Stimulated activated CD8-positive, alpha-beta memory T cell treated with anti-CD3 and anti-CD28 coated beads, Interleukin-7, amount 100 ng/mL, for 4 hours (primary cell): Measurements from ENCODE around the gene TULP4.
"Not testable (repeated sequence)": the region's sequence is repeated elsewhere in the genome, so short reads cannot be mapped to it uniquely, and the experiment has no call there.

Source experiments
- DNase-seq, 2 donors: peaks; one replicate each; pipeline ENCODE4 v3.0.0-alpha.2; 2020; ENCODE audit warnings: low read depth in 2 of 2

The TULP4 gene

GRCh38 chr6:158501360-158502262 lies 189.3 kb downstream of the TULP4 start:
- DNase-seq = no peak

- DNase-seq = no peak
These were observed 190.1 kb downstream of the TULP4 start for GRCh38 chr6:158502263-158502950.

DNA sequence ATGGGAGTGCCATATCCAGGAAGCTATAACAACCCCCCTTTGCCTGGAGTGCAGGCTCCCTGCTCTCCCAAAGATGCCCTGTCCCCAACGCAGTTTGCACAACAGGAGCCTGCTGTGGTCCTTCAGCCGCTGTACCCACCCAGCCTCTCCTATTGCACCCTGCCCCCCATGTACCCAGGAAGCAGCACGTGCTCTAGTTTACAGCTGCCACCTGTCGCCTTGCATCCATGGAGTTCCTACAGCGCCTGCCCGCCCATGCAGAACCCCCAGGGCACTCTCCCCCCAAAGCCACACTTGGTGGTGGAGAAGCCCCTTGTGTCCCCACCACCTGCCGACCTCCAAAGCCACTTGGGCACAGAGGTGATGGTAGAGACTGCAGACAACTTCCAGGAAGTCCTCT lies 191.0 kb downstream of the TULP4 start:
- DNase-seq = no peak

GRCh38 chr6:158503846-158504245 lies 191.6 kb downstream of the TULP4 start:
- DNase-seq = no peak

- DNase-seq = no peak
These were observed 192.9 kb downstream of the TULP4 start for GRCh38 chr6:158505194-158505593.

- DNase-seq = no peak
These were observed 194.3 kb downstream of the TULP4 start for GRCh38 chr6:158506601-158507000.

DNA sequence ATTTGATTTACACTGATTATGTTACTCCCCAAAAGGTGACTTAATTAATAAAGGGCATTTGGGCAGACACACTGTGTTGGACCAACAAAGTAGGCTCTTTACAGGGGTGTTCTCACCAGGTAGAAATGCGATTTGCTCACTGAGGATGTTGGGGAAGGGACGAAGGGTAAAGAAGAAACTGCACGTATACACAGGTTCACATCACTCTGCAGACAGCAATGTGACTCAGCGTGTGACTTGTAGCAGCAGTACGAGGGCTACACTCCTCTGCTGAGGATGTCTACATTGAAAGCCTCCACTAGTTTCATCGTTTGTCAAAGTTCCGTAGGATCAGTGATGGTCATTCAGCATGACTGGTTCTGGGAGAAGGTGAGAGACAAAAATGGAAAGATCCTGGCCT lies 194.9 kb downstream of the TULP4 start:
- DNase-seq = no peak

DNA sequence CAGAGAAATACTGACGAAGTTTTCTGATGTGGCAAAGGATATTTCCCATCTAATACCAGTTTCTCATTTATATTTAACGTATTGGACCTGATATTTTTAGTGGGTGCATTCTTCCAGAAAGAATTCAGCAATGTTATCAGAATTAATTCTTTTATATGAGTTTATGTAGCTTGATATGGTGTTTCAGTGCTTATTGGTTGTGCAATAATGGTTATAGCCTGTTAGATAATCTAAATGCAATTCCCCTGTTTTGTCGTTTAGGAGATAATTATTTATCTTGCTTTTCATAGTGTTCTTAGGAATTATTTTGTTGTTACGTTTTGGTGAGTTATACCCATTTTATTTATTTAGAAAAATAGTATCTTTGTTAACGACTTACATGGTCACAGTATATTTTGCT lies 196.2 kb downstream of the TULP4 start:
- DNase-seq = no peak

DNA sequence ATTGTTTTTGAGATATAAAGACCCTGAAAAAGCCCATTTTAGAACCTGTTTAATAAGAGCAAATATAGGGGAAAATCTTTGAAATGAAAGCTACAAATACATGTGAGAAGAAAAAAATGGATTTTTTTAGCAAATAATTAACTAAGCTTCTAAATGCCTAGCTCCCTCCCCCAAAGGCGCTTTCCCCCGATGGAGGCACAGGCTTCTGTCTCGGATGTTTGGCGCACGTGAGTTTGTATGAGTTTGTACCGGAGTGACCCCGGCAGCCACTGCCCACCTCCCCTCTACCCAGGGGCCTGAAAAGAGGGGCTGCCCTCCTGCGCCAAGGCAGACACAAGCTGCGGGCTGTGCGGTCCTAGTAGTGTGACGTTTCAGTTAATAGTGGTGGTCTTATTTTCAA lies 197.2 kb downstream of the TULP4 start:
- no peak for DNase-seq

- no peak for DNase-seq
These were observed 200.5 kb downstream of the TULP4 start for GRCh38 chr6:158512809-158513208.

DNA sequence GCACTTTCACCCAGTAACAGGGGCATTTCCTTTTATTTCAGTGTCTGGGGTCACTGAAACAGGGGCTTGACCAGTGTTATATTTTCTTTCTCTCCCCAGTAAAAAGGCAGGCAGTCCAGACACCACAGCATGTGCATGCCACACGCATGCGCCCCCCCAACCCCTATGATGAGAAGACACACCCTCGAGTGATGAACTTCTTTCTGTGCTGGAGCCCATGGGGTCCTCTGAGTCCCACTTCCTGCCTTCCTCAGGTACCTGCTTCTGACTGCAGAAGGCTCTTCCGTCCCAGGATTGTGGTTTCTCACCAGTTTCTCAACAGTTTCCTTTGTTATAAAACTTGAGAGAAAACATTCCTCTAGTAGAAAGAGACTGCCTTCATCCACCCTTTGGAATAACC lies 201.9 kb downstream of the TULP4 start:
- DNase-seq = no peak

DNA sequence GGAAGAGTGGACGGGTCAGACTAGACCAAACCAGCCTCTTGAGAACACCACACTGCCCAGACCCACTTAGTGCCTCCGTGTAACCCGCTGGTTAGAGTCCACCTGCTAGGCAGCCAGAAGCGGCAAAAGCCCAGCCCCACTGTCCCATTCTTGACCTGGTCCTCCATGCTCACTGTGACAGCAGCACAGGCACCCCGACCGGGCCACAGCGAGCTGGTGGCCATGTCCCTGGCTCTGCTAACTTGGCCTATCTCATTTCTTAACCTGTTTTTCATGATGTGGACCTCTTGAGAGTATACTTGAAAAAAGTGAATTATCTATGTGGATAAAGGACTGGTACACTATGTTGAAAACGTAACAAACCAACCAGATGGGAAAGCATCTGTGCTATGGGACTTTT lies 202.7 kb downstream of the TULP4 start:
- DNase-seq = no peak

DNA sequence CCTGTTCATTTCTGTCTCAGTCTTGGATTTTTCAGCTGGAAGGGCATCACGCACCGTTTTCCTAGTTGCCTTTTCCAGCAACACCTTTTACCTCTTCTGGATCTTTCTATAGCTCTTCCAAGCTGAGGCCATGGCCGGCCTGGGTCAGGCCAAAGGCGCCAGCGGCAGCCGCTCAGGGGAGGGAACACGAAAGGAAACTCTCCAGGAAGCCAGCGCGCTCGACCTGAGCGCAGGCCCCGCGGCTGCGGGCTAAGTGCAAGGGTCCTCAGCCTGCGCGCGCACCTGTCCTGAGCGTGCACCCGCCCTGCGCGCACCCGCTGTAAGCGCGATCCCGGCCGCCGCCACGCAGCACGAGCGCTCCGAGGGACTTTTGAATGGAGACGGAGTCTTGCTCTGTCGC lies 203.8 kb downstream of the TULP4 start:
- no peak for DNase-seq

- no peak for DNase-seq
These were observed 204.8 kb downstream of the TULP4 start for GRCh38 chr6:158517038-158517437.

DNA sequence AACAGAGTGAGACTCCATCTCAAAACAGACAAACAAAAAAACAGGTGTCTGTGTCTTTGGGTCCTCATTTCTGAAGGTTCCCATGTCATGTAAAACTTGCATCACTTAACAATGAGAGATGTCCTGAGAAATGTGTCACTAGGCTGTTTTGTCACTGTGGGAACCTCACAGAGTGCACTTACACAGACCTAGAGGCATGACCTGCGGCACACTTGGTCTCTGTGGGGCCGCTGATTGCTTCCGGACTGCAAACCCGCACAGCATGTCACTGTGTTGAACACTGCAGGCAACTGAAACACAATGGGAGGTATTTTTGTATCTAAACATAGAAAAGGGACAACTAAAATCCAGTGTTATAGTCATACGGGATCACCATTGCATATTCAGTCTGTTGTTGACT lies 205.3 kb downstream of the TULP4 start:
- DNase-seq = no peak

DNA sequence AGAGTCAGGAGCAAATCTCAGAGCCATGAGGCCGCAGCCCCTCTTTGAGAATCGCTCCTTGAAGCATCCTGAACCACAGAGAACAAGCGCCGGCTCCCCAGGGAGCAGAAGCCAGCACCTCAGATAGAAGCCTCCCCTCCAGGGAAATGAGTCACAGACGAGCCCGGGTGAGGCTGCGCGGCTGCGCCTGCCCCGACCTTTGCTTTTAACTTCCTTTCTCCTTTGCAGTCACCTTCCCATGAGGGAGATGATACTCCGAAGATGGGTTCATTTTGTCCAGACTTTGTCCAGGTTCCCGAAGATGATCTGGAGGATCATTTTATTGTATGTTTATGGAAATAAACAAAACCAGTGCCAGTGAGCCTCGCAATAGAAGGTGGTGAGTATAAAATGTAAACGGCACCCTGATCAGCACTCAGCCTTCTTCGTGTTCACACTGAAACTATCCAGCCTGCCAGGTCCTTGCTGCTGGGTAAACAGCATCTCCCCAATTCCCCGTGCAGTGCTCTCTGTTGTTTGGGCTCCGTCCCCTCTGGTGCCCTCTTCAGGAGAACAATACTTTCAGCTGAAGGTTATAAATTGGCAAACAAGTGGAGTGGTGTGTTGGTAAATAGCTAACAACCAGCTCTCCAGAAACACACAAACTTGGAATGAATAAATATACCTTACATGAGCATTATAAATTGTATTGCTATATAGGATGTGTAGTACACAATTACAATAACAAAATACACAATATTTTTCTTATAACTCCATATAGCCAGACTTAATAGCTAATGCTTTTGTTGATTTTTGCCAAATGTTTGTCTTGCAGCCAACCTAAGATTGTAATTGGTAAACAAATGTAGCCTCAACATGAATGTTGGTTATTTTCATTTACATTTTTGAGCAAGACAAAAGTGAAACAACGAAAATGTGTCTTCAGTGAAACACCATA lies 206.2 kb downstream of the TULP4 start:
- DNase-seq = peak; percentile 8 to 32

GRCh38 chr6:158519300-158519699 lies 207.0 kb downstream of the TULP4 start:
- DNase-seq = no peak

GRCh38 chr6:158519761-158520160 lies 207.5 kb downstream of the TULP4 start:
- no peak for DNase-seq

GRCh38 chr6:158520975-158521374 lies 208.7 kb downstream of the TULP4 start:
- not testable (repeated sequence) for DNase-seq

DNA sequence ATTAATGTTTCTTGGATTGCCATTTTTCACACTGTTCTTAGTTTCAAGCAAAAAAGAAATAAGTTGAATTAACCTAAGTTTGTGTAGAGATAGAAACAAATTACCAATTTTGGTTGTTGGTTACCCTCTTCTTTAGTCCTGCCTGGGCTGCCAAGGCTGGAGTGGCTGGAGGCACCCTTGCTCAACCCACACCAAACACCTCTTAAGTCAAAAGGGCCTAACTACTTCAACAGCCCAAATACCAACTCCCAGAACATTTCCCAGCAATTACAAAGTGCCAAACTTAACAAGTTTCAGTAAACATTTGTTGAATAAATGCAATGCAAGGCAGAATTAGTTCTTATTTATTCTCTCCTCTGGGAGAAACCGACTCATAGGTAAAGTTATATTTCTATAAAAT lies 209.5 kb downstream of the TULP4 start:
- DNase-seq = no peak

DNA sequence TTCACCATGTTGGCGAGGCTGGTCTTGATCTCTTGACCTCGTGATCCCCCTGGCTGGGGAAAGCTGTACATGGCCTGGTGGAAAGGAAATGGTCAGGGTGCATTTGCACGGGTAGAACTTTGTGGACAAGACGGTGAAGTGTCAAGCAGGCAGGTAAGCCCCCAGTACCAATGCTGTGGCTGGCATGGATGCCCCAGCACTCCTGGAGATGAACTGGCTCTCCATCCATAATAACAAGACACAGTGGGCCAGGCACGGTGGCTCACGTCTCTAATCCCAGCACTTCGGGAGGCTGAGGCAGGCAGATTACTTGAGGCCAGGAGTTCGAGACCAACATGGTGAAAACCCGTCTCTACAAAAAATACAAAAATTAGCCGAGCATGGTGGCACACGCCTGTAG lies 210.4 kb downstream of the TULP4 start:
- DNase-seq = no peak

DNA sequence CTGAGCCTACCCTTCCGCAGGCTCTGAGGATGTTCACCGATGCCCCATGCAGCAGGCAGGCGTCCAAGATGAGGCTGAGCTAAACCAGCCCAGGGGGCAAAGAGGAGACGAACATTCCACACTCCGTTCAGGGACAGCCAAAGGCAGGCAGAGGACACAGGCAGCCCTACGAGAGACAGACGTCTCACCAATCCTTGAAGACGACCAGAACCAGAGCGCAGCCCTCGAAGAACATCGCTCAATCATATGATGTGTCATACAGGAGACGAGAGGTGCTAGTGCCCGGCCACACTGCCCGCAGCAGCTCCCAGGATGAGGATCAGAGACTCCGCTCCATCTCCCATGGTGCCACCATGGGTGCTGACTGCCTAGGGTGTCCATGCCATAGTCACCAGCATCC lies 212.0 kb downstream of the TULP4 start:
- DNase-seq = no peak
